B cell (primary cell): Measurements from ENCODE around the gene DDOST.

Experiments used
- CTCF ChIP-seq: fragments of 200-600 bp; IDR thresholded peaks from one replicate; pipeline ENCODE4 v1.8.0; 2022; ENCODE audit warnings: antibody characterized with exemption, mild to moderate bottlenecking
- EZH2 ChIP-seq: IDR thresholded peaks from 2 replicates; pipeline ENCODE4 v1.6.1; 2012; ENCODE audit warnings: borderline replicate concordance, low read depth, mild to moderate bottlenecking, moderate library complexity, low read length; ENCODE audit not compliant: insufficient read depth, poor library complexity, severe bottlenecking

- no peak for TF ChIP-seq CTCF
- TF ChIP-seq EZH2, result no peak
Observed at GRCh38 chr1:20708891-20709290, 47.7 kb upstream of the DDOST start.
